Measurements from ENCODE around the gene GPR6. TPM values are rescaled to one million over a fixed set of nuclear protein-coding genes. Genes with fewer than 3 reads are reported as not detected.

Gene GPR6
- total RNA-seq, 1 donor from 2014 or later = not detected

- Mint-ChIP-seq H3K36me3 (ENCODE audit: low read depth) (no peaks in the 10 kb centered on the region), H3K4me3 (no peak overlapping the region), H3K4me1 (no peaks in the 10 kb centered on the region), H3K27ac (no peak overlapping the region), H3K27me3 (peaks cover 51% of the 10 kb centered on the region), H3K9me3 (no peaks in the 10 kb centered on the region)
- ATAC-seq (ENCODE audit: low read depth) (no peak), DNase-seq (no peak)
- intact Hi-C loops (cut with micrococcal nuclease) = no loop called here
- POLR2A ChIA-PET = no interaction called here
- no peak for TF ChIP-seq CTCF (IDR thresholded peaks at IDR 0.05)
- CTCF ChIA-PET = no interaction called here
These were observed 1.2 kb downstream of the GPR6 start for GRCh38 chr6:109979033-109979921.

DNA sequence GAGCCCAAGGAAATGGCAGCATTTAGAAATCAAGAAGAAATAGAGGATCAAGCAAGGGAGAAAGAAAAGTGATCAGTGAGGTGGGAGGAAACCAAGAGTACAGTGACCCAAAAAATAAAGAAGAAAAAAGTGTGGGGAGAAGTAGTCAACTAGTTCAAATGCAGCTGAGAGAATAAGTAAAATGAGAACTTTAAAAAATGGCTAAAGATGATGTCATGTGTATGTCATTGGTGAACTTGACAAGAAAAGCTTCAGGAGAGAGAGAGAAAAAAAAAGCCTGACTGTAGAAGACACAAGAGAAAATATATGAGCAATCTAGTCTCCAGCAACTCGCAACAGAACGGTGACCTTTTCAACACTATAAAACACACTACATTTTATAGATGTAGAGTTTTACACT, 6.3 kb downstream of the GPR6 start:
- CTCF ChIA-PET = no interaction called here
- no peak for ATAC-seq (ENCODE audit: low read depth)

GRCh38 chr6:109987196-109987595, 9.1 kb downstream of the GPR6 start:
- TF ChIP-seq CTCF (IDR thresholded peaks at IDR 0.05) = no peak
- Mint-ChIP-seq H3K4me1 (no peaks in the 10 kb centered on the region), H3K4me3 (no peak overlapping the region), H3K36me3 (ENCODE audit: low read depth) (no peaks in the 10 kb centered on the region), H3K27me3 (peaks cover 26% of the 10 kb centered on the region), H3K9me3 (peaks cover 6% of the 10 kb centered on the region), H3K27ac (no peak overlapping the region)
- ChIA-PET CTCF (no interaction called here), POLR2A (no interaction called here)
- ATAC-seq (ENCODE audit: low read depth) = no peak
- intact Hi-C loops (cut with micrococcal nuclease) = no loop called here
- no peak for DNase-seq

More for the DNA sequence above, 6.3 kb downstream of the GPR6 start:
- H3K27ac Mint-ChIP-seq = no peak overlapping the region
- no peaks in the 10 kb centered on the region for H3K4me1 Mint-ChIP-seq
- intact Hi-C loops (cut with micrococcal nuclease) = no loop called here
- no peaks in the 10 kb centered on the region for H3K36me3 Mint-ChIP-seq (ENCODE audit: low read depth)
- H3K27me3 Mint-ChIP-seq = peaks cover 33% of the 10 kb centered on the region
- no peak overlapping the region for H3K4me3 Mint-ChIP-seq
- TF ChIP-seq CTCF (IDR thresholded peaks at IDR 0.05) = no peak
- no peak for DNase-seq
- POLR2A ChIA-PET = no interaction called here
- peaks cover 4% of the 10 kb centered on the region for H3K9me3 Mint-ChIP-seq

- no peaks in the 10 kb centered on the region for H3K36me3 Mint-ChIP-seq (ENCODE audit: low read depth)
- H3K9me3 Mint-ChIP-seq = peaks cover 10% of the 10 kb centered on the region
- ChIA-PET CTCF (no interaction called here), POLR2A (no interaction called here)
- no peak overlapping the region for H3K27ac Mint-ChIP-seq
- DNase-seq (no peak), ATAC-seq (ENCODE audit: low read depth) (no peak)
- TF ChIP-seq CTCF (IDR thresholded peaks at IDR 0.05) = no peak
- intact Hi-C loops (cut with micrococcal nuclease) = no loop called here
- H3K4me3 Mint-ChIP-seq = no peak overlapping the region
- peaks cover 20% of the 10 kb centered on the region for H3K27me3 Mint-ChIP-seq
- H3K4me1 Mint-ChIP-seq = no peaks in the 10 kb centered on the region
These were observed 13.3 kb downstream of the GPR6 start for GRCh38 chr6:109991201-109992101.

DNA sequence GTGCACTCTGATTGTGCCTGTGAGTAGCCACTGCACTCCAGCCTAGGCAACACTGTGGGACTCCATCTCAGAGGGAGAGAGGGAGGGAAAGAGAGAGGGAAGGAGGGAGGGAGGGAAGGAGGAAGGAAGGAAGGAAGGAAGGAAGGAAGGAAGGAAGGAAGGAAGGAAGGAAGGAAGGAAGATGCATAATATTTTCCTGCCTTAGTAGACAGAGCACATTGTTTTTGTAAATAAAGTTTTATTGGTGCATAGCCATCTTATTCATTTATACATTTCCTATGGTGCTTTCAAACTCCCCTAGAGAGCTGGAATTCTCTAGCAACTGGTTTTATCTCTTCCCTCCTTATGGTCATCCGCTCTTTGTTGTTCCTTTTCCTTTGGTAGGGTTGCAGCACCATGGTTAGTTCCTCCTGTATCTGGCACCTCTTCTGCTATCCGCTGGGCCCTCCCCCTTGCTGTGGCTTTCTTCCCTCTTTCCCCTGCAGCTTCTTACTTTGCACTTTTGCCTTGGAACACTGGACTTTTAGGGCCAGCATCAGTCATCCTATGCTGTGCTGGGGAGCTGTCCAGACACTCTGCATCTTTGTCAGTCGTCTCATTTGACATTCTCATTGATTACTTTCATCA, 20.2 kb downstream of the GPR6 start:
- no peak for ATAC-seq (ENCODE audit: low read depth)
- CTCF ChIA-PET = no interaction called here

More for the DNA sequence above, 20.2 kb downstream of the GPR6 start:
- Mint-ChIP-seq H3K27me3 (peaks cover 29% of the 10 kb centered on the region), H3K4me3 (no peak overlapping the region), H3K27ac (no peak overlapping the region), H3K9me3 (peaks cover 5% of the 10 kb centered on the region), H3K4me1 (no peaks in the 10 kb centered on the region), H3K36me3 (ENCODE audit: low read depth) (no peaks in the 10 kb centered on the region)
- POLR2A ChIA-PET = no interaction called here
- DNase-seq = no peak
- intact Hi-C loops (cut with micrococcal nuclease) = no loop called here
- no peak for TF ChIP-seq CTCF (IDR thresholded peaks at IDR 0.05)

All from activated B cell treated with CpG ODN at 0.5 μM for 24 hours (primary cell).